ENCODE measurements around the gene DNAJC5. TPM values are rescaled to one million over a fixed set of nuclear protein-coding genes. Genes with fewer than 3 reads are reported as not detected.

The DNAJC5 gene
- total and polyA plus RNA-seq, 2 of the 8 experiments (the other 6 are each of a cell fraction or from before 2014, with no cell fraction given), result 19.2 to 31.2 TPM

- POLR2A ChIA-PET (ENCODE audit: partially characterized antibody), result interaction anchor here (1.3 kb wide), 1 partner anchor 197 kb away, joined by 4 read pairs; no protein-coding TSS in a partner anchor
- Histone ChIP-seq H3K27me3 (replicated peaks in 1 of 4; ENCODE audit: control insufficient read depth in 3 of 4, extremely low read depth in 1 of 4, insufficient read depth in 3 of 4, low read length in 3 of 4) (no peaks in the 10 kb centered on the region), H4K91ac (replicated peaks; ENCODE audit: insufficient read length, low read length) (no peak overlapping the region), H3K79me2 (ENCODE audit: control insufficient read depth in 1 of 2, insufficient read depth in 2 of 2, low read length in 2 of 2) (no peaks in the 10 kb centered on the region), H4K20me1 (replicated peaks in 1 of 2; ENCODE audit: control insufficient read depth in 1 of 2, insufficient read depth in 2 of 2, low read length in 2 of 2) (peaks cover 8 to 19% of the 10 kb centered on the region in 2 experiments), H3K4me3 (ENCODE audit: extremely low read depth in 1 of 4, insufficient read depth in 2 of 4, low read depth in 3 of 4, low read length in 4 of 4) (no peak overlapping the region), H3K79me1 (ENCODE audit: low read depth, low read length) (0 out of 2 replicates have a peak, but pooled peaks cover 2% of the 10 kb centered on the region), H3K23me2 (ENCODE audit: low read depth, low read length) (peaks cover 2% of the 10 kb centered on the region; the same call in 1 of the 2 replicates), H3K18ac (ENCODE audit: extremely low read depth, low read length) (no peak overlapping the region), H3K36me3 (ENCODE audit: control insufficient read depth in 2 of 4, insufficient read depth in 4 of 4, low read length in 3 of 4) (peaks cover 2 to 13% (median 9%) of the 10 kb centered on the region in 4 experiments; a peak in 4 of 8 replicates), H2BK120ac (replicated peaks; ENCODE audit: low read depth, low read length) (no peak overlapping the region), H3K4ac (replicated peaks; ENCODE audit: insufficient read length, low read depth, low read length) (no peak overlapping the region), H4K8ac (ENCODE audit: extremely low read depth, insufficient read depth, low read length) (no peak overlapping the region), H3K4me1 (replicated peaks in 1 of 4; ENCODE audit: control insufficient read depth in 3 of 4, insufficient read depth in 4 of 4, low read length in 3 of 4) (peaks cover 0 to 7% (median 3%) of the 10 kb centered on the region in 4 experiments; a peak in 4 of 7 replicates), H4K5ac (ENCODE audit: insufficient read length, low read depth, low read length) (no peak overlapping the region), H3K56ac (replicated peaks; ENCODE audit: insufficient read length, low read depth, low read length) (no peak overlapping the region), H3K9me3 (ENCODE audit: insufficient read depth in 2 of 2, low read depth in 1 of 2, low read length in 1 of 2) (no peaks in the 10 kb centered on the region), H2BK20ac (ENCODE audit: low read length) (no peak overlapping the region), H2BK15ac (ENCODE audit: low read length) (no peak overlapping the region), H3K9ac (replicated peaks in 1 of 4; ENCODE audit: extremely low read depth in 1 of 4, low read depth in 3 of 4, low read length in 3 of 4) (no peak overlapping the region), H3K14ac (ENCODE audit: insufficient read length) (no peak overlapping the region), H2BK5ac (ENCODE audit: low read depth, low read length) (no peak overlapping the region), H3K23ac (ENCODE audit: insufficient read length) (no peak overlapping the region), H3K27ac (ENCODE audit: low read depth, low read length) (no peak overlapping the region), H2AK5ac (ENCODE audit: low read depth, low read length) (no peak overlapping the region), H2AFZ (ENCODE audit: low read length) (no peak overlapping the region), H2BK12ac (ENCODE audit: low read depth, low read length) (no peak overlapping the region), H3K4me2 (ENCODE audit: insufficient read depth in 1 of 2, low read depth in 2 of 2, low read length in 2 of 2) (no peak overlapping the region)
- DNase-seq (ENCODE audit: low read depth in 1 of 2, low spot score in 2 of 2), result no peak
- FAIRE-seq, result no peak
- WGBS, 2 experiments (ENCODE audit: extremely low coverage in 1 of 2, insufficient coverage in 1 of 2, insufficient read length in 1 of 2, insufficient replicate concordance in 2 of 2, low coverage in 1 of 2, low lambda C conversion rate in 2 of 2, missing lambda C conversion rate in 1 of 2), result 85% methylated on average over 9 of the region's 9 CpGs; no CpG with 5 or more reads in 1 of the 2 experiments
- CTCF ChIA-PET (ENCODE audit: partially characterized antibody), result interaction anchor here (0.6 to 7.7 kb wide), 15 partner anchors 8 to 373 kb away, joined by 3 to 58 read pairs (median 5); partner anchors contain the start of genes PRPF6 and SAMD10
- no peak for TF ChIP-seq CHD1 (IDR thresholded peaks at IDR 0.05; ENCODE audit: low read depth, low read length)
- TF ChIP-seq RAD21 (IDR thresholded peaks at IDR 0.05 in 1 of 2, conservative IDR thresholded peaks at IDR 0.05 in 1 of 2; ENCODE audit: low read depth in 2 of 2, low read length in 2 of 2), result no peak
- no peak for TF ChIP-seq NRF1 (IDR thresholded peaks at IDR 0.05; ENCODE audit: low read depth, low read length)
- no peak for TF ChIP-seq CTCF (IDR thresholded peaks at IDR 0.05; ENCODE audit: control extremely low read depth in 1 of 3, insufficient read depth in 1 of 3, low read depth in 1 of 3, low read length in 3 of 3)
- TF ChIP-seq HDAC2 (IDR thresholded peaks at IDR 0.05; ENCODE audit: borderline replicate concordance in 1 of 2, low read depth in 2 of 2, low read length in 2 of 2), result no peak
These were observed 40.5 kb downstream of the DNAJC5 start for GRCh38 chr20:63935447-63935846.

Data from H1 (cell line).